Dedifferentiated amniotic fluid mesenchymal stem cell (primary cell): ENCODE measurements around the gene OR1A2.
"Not testable (repeated sequence)": the region's sequence is repeated elsewhere in the genome, so short reads cannot be mapped to it uniquely, and the experiment has no call there.

Source experiments
- DNase-seq: peaks from one replicate; pipeline ENCODE4 v3.0.0-alpha.2; 2016; ENCODE audit errors: extremely low spot score

The OR1A2 gene, protein sequence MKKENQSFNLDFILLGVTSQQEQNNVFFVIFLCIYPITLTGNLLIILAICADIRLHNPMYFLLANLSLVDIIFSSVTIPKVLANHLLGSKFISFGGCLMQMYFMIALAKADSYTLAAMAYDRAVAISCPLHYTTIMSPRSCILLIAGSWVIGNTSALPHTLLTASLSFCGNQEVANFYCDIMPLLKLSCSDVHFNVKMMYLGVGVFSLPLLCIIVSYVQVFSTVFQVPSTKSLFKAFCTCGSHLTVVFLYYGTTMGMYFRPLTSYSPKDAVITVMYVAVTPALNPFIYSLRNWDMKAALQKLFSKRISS

DNA sequence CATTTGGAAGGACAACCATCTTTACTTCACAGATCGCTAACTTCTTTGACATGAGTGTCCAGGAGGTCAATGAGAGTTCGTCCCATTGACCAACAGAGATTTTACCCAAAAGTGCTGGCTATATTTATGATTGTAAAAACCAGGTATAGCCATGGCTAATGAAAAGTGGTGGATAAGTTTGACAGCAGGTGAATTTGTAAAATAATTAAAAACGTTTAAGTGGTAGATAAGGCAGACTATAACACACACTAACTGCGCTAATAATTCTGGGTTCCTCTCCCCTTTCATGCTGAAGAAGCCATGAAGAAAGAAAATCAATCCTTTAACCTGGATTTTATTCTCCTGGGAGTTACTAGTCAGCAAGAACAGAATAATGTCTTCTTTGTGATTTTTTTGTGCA lies at the start of gene OR1A2:
OR1A2 (plus strand) TSS at position 301 of the 400 bp plus-strand sequence; CDS start at position 301, 0 bp downstream.
- DNase-seq = no peak

DNA sequence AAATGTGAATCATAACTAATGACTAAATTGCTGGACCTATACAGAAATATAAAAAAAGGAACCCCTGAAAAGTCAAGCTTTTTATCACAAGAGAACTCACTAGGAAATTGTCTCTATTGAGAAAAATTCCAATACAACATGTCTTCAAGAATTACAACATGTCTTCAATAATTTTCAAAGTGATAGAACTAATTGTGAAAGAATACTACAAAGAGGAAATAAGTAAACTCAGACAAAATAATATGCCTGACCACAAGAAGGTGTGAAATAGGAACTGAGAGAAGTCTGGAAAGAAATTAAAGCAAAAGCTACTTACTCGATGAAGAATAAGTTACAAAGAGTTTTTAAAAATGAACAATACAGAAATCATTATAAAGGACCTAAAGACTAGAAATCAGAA lies 40.1 kb upstream of the OR1A2 start:
- no peak for DNase-seq

DNA sequence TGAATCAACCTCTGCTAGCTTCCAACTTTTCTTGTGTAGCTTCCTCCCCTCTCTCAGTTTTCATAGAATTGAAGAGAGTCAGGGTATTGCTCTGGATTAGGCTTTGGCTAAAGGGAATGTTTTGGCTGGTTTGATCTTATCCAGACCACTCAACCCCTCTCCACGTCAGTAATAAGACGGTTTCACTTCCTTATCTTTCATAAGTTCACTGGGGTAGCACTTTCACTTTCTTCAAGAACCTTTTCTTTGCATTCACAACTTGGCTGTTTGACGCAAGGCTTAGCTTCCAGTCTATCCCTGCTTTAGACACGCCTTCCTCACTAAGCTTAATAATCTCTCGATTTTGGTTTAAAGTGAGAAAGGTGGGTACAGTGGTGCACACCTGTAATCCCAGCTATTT lies 29.7 kb upstream of the OR1A2 start:
- no peak for DNase-seq

DNA sequence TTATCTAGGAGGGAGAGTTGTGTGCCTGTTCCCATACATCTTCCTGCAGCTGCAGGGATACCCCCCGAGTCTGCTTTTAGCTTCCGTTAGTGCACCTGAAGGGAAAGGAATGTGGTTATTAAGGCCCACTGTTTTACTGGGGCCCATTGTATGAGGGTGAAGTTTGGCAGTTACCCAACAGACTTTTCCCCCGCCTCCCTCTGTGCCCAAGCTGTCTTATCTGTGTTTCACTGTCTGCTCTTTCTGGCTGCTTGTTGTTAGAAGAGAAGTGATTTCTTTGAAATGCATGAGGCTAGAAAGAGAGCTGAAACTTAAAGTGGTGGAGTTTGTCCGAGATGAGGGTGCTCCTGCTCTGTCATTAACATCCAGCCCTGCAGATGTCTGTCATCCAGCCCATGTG lies 7.4 kb upstream of the OR1A2 start:
- DNase-seq = no peak

DNA sequence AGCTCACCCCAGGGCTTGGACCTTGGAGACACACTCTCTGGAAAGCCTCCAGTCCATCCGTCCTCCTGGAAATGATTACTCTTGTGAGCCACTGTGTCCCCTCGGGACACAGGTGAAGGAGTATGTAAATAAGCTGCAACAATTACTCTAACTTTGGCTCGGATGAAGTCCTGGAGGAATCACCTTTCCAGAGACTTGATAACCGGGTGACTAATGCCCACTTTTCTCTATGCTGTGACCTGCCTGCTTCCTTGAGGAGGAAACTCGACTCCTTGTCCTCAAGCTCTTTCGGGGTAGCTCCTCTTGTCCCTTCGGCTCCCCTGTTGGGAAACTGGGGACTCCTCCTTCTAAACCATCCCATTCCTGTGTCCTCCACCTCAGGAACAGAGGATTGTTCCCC lies 10.0 kb downstream of the OR1A2 start, which contains the start of gene OR1A1:
OR1A1 (plus strand) TSS at position 301 of the 400 bp plus-strand sequence. CDS start 7,954 bp downstream, outside the sequence.
- no peak for DNase-seq

DNA sequence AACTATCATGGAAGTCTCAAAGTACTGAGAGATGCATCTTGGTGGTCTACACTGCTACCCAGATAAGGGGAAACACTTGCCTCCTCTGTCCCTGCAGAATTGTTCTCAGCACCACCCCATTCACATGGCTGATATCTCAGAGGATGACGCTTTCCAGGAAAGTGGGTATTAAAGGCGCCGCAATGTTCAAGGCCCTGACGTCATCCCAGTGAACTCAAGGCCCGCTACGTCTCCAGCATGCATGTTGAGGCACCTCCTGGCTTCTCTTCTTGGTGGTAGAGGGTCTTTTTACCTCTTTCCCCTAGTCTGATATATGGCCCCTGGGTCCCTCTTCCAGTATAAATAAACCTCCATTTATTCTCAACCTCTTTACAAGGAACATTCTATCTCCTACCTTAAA lies 11.2 kb downstream of the OR1A2 start:
- DNase-seq = no peak

DNA sequence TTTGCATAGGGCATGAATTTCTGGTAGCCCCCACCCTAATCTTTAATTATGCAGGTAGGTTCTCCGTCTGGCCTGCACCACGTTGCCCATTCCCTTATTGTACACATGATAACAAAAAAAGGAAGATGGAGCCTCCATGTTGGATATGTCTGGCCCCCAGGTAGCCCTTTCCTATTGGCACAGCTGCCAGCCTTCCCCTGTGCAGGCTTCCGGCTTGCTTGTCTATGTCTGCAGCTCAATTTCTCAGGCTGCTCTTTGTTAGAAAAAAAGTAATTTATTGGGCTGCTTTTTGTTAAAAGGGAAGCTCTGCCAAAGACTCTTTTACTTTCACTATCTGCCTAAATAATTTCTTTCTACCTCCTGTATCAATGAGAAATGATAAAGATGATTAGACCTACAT lies 15.7 kb downstream of the OR1A2 start:
- no peak for DNase-seq

DNA sequence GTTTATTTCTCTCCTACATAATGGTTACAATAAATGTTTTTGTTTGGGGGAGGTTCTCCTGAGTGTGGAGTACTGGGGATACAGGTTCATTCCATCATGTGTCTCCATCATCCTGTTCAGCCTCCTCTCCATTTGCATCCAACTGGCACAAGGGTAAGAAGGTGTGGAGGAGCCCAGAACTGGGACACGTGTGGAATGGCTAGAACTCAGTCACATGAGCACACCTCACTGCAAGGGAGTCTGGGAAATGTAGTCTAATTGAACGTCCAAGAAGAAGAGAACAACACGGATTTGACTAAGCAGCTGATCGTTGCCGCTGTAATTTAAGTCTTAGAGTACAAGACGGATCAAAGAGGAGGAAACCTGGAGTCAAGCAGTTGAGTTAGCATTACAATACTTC lies 16.3 kb downstream of the OR1A2 start:
- no peak for DNase-seq

DNA sequence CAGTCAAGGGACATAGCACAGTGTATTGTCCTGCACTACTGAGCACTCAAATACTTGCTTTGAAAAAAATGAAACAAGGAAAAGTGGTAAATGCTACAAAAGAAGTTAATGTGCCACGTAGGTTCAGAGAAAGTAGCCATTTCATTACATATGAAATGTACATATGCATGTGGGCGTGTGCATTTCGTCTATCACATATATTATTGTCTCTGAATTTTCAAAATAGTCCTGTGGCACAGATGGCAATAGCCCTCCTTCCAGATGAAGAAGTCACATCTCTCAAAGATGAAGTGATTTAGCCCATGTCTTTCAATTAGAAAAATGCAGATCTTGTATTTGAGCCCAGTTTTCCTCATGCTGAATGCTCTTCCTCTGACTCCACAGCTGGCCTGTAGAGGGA lies 22.7 kb downstream of the OR1A2 start:
- not testable (repeated sequence) for DNase-seq

DNA sequence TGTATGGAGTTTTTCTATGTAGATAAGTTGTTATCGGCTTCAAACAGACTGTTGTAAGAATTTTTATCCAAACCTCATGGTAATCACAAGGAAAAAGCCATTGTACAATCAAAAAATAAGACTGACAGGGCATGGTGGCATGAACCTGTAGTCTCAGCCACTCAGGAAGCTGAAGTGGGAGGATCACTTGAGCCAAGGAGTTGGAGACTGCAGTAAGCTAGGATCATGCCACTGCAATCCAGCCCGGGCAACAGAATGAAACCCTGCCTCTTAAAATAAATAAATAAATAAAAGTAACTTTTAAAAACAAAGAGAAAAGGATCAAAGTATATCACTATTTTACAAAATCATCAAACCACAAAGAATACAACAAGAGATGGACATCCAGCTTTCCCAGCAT lies 24.5 kb downstream of the OR1A2 start:
- DNase-seq = no peak

DNA sequence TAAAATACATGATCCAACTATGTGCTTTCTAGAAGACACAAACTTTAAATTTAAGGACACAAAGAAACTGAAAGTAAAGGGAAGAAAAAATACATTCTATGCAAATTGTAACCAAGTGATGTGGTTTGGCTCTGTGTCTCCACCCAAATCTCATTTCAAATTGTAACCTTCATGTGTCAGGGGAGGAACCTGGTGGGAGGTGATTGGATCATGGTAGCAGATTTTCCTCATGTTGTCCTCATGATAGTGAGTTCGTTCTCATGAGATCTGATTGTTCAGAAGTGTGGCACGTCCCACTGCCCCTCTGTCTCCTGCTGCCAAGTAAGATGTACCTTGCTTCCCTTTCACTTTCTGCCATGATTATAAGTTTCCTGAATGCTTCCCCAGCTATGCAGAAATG lies 25.2 kb downstream of the OR1A2 start:
- DNase-seq = no peak

DNA sequence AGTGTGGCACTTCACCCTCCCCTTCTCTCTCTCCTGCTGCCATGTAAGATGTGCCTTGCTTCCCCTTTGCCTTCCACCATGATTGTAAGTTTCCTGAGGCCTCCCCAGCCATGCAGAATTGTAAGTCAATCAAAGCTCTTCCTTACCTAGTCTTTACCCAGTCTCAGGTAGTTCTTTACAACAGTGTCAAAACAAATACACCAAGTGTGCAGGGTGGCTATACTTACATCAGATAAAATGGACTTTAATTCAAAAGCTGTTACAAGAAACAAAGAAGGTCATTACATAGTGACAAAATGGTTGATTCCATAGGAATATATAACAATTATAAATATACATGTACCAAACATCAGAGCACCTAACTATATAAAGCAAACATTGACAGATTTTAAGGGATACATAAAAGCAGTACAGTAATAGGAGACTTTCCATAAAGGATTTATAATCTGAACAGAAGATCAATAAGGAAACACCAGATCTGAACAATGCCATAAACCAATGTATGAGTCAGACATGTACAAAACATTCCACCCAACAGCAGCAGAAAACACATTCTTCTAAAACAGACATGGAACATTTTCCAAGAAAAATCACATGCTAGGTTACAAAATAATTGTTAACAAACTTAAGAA lies 27.5 kb downstream of the OR1A2 start:
- DNase-seq = not testable (repeated sequence)

DNA sequence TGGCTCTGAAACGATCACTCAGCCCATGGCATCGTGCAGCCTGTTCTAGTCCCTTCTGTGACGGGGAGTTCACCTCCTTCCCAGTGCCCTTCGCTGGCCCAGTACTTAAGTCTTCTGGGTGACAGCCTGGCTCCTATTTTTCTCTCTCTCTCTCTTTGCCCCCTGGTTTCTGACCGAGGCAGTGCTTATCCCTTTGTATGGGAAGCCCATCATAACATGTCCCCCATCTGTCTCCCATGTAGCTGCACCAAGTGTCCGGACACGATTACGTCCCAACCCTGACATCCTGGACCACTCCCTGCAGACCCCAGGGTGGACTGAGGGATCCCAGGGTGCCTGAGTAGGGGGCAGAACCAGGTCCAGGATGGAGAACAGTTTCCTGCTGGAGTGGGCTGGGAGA lies 35.0 kb downstream of the OR1A2 start:
- DNase-seq = not testable (repeated sequence)

DNA sequence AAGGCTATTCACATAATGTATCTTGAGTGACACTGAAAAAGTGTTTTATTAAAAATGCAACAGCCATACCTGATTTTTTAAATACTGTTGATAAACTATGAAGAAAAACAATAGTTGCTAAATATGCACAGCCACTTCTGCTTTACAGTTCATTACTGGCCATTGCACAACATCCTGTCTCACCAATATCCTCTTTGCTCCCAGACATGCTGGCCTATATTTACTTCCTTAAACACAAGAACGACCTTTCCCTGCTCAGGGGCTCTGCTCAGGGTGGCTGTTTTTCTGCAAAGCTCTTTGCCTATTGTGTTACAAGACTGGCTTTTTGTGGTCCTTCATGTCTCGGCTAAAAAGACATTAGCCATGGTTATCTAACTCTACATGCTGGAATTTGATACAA lies 41.4 kb downstream of the OR1A2 start:
- DNase-seq = not testable (repeated sequence)

DNA sequence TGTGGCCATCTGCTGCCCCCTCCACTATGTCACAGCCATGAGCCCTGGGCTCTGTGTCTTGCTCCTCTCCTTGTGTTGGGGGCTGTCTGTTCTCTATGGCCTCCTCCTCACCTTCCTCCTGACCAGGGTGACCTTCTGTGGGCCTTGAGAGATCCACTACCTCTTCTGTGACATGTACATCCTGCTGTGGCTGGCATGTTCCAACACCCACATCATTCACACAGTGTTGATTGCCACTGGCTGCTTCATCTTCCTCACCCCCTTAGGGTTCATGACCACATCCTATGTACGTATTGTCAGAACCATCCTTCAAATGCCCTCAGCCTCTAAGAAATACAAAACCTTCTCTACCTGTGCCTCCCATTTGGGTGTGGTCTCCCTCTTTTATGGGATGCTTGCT lies 43.7 kb downstream of the OR1A2 start:
- not testable (repeated sequence) for DNase-seq

DNA sequence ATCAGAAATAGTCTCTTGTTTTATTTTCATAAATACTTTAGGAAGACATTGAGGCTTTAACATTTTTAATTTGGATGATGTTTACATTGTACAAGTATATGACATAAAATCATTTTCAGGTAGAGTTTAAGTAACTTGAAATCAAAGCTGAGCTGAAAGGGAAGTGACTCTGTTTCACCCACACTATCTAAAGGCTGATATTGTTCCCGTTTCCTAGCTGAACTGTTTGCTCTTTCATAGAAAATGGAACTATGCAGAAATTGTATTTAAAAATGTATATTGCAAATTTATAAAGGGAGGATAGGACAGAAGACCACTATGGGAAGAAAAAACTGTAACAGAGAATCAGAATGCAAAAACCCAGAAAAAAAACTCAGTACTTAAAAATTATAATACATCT lies 47.5 kb downstream of the OR1A2 start:
- not testable (repeated sequence) for DNase-seq
